Measurements from ENCODE around the gene ZGRF1.

DNA sequence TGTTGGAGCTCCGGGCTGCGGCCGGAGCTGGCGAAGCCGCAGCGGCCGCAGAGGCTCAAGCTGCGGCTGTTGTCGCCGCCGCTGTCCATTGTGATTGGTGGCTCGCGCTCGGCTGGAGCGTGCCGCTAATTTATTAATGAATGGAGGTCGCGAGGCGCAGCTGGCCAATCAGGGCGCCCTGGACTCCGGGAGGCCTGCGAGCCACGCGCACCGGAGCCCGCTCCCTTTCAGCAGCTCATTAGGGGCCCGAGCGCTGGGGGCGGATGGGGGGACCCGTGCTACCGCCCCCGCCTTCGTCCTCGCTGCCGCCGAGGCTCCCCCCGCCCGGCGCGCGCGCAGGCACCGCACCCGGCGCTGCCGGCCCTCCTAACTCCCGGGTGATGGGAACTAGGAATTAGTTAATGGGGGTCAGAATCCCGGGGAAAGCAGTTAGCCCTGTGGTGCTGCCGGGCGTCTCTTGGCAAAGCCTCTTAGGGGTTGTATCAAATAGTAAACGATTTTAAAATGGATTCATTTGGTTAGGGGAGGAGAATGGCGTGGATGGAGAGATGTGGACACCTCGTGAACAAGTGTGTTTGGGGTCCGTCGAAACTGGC lies 120.1 kb downstream of the ZGRF1 start:
- TF ChIP-seq, protein P1, sequence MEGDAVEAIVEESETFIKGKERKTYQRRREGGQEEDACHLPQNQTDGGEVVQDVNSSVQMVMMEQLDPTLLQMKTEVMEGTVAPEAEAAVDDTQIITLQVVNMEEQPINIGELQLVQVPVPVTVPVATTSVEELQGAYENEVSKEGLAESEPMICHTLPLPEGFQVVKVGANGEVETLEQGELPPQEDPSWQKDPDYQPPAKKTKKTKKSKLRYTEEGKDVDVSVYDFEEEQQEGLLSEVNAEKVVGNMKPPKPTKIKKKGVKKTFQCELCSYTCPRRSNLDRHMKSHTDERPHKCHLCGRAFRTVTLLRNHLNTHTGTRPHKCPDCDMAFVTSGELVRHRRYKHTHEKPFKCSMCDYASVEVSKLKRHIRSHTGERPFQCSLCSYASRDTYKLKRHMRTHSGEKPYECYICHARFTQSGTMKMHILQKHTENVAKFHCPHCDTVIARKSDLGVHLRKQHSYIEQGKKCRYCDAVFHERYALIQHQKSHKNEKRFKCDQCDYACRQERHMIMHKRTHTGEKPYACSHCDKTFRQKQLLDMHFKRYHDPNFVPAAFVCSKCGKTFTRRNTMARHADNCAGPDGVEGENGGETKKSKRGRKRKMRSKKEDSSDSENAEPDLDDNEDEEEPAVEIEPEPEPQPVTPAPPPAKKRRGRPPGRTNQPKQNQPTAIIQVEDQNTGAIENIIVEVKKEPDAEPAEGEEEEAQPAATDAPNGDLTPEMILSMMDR (IDR thresholded peaks at IDR 0.05; ENCODE audit: low read length), result no peak
- no peak for TF ChIP-seq EZH2 (optimal IDR thresholded peaks at IDR 0.05; ENCODE audit: low read depth, low read length)
